Mucosa of gallbladder (tissue), 1 donor: Measurements from ENCODE around the gene FCN3. TPM values are rescaled to one million over a fixed set of nuclear protein-coding genes. Genes with fewer than 3 reads are reported as not detected.

Experiments used
- DNase-seq: peaks from one replicate; pipeline ENCODE4 v3.0.0-alpha.2; 2020; ENCODE audit warnings: low spot score
- total RNA-seq: library from RNA; stranded (reverse); gene quantifications from one replicate; pipeline ENCODE4 v1.2.1, GENCODE V29; 2021
- donor health status: DM: no; HTN: no; CAD: no.

Gene FCN3
- total RNA-seq, 1 donor from 2014 or later, result 3.5 TPM

DNA sequence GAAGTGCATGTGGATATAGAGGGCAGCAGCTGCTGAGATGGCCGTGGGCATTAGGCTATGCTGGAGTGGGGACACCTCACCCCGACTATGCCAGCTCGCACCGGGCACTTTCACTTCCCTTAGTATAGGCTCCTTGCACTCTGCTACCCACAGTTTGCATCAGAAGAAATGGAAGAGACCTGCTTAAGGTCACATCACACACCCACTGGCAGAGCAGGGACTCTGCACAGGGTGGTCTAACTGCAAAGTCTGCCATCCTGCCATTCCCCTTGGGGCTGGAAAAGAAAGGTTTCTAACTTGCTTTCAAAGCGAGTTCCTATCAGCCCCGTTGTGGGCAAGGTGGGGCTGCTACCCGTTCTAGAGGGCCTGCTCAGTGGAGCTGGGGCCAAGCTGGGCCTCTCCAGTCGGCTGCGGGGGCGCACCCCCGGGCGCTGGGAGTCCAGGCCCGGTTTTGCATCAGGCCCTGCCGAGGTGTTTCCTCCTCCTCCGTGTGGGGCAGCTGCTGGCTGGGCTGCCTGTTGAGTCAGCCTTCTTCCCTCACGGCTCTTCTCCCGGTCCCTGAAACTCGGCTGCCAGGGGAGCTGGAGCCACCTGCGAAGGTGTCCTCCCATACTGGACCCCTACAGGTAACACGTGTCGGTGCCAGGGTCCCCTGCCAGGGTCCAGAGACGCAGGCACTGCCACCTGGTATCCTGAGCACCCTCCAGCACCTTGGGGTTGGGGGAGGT is 32.9 kb downstream of the FCN3 start, which contains the start of gene SYTL1:
TSS of gene SYTL1 (plus strand) at position 498 of the 728 bp plus-strand sequence. CDS start 3,313 bp downstream, outside the sequence.
- DNase-seq, result peak; percentile 50

GRCh38 chr1:27339213-27339612 is 35.4 kb downstream of the FCN3 start:
- DNase-seq, result no peak

GRCh38 chr1:27338751-27339150 is 35.9 kb downstream of the FCN3 start:
- DNase-seq, result no peak

DNA sequence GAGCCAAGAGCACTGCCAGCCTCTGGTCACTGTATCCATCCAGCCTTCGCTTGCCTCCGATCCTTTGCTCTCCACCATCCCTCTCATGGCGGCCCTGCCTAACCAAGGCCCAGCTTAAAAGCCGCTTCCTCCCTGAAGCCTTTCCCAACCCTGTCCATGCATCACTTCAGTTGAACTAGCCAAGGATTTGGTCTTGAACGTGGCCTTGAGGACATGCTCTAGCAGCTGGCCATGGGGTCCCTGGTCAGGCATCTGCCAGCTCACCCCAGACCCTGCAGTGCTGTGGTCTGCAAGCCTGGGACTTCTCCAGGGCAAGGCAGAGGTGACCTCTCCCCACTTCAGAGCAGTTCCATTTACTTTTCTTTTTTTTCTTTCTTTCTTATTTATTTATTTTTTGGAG is 37.9 kb downstream of the FCN3 start:
- DNase-seq, result no peak

GRCh38 chr1:27335506-27336422 is 38.9 kb downstream of the FCN3 start:
- no peak for DNase-seq

- DNase-seq, result no peak
These were observed 40.8 kb downstream of the FCN3 start for GRCh38 chr1:27333717-27334279.

- no peak for DNase-seq
These were observed 41.9 kb downstream of the FCN3 start for GRCh38 chr1:27332536-27333281.

DNA sequence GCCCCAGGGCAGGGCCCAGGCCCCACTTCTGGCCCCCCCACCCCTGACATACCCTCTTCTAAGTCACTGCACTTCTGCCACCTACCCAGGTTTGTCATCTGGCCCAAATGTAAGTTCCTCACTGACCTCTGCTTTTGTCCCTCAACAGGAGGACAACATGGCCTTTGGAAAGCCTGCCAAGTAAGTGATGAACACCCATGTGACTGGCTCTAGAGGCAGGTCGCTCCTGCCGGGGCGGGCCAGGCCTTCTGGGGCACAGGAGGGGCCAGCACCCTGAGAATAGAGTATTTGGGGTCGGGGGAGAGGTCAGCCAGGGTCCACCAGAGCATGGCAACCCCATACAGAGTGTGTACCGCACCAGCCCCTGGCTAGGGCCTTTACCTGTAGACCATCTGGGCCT is 42.7 kb downstream of the FCN3 start:
- DNase-seq, result no peak

GRCh38 chr1:27331426-27331825 is 43.2 kb downstream of the FCN3 start:
- no peak for DNase-seq

DNA sequence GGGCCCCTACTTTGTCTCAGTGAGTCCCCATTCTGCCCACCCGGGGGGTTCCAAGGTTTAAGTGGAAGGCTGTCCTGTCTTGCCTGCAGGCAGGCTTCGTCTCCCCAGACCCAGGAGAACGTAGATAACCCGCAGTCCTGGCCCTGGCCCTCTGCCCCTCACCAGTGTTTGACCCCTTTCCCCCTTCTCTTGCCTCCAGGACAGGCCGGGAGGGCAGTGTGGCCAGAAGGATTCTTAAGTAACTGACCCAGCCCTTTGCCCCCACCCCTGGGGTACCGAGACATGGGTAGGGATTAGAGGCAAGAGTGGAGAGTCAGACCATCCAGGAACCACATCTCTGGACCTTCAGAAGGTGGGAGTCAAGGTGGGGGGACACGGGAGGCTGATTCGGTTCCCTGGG is 43.8 kb downstream of the FCN3 start:
- no peak for DNase-seq

DNA sequence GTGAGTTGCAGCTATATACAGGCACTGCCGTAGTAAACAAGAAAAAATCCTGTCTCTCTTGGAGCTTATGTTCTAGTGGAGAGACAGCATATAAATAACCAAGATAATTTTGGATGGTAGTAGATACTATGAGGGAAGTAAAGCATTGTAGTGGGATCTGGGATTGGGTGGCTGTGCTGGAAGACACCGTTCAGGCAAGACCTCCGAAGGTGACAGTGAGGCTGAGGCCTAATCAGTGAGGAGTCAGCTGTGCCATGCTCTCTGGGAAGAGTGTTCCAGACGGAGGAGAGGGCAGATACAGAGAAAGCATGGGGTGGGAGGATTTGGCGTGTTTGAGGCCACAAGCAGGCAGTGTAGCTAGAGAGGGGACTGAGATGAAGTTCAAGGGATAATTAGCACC is 46.7 kb downstream of the FCN3 start:
- no peak for DNase-seq

GRCh38 chr1:27325286-27325685 is 49.3 kb downstream of the FCN3 start:
- DNase-seq, result no peak

DNA sequence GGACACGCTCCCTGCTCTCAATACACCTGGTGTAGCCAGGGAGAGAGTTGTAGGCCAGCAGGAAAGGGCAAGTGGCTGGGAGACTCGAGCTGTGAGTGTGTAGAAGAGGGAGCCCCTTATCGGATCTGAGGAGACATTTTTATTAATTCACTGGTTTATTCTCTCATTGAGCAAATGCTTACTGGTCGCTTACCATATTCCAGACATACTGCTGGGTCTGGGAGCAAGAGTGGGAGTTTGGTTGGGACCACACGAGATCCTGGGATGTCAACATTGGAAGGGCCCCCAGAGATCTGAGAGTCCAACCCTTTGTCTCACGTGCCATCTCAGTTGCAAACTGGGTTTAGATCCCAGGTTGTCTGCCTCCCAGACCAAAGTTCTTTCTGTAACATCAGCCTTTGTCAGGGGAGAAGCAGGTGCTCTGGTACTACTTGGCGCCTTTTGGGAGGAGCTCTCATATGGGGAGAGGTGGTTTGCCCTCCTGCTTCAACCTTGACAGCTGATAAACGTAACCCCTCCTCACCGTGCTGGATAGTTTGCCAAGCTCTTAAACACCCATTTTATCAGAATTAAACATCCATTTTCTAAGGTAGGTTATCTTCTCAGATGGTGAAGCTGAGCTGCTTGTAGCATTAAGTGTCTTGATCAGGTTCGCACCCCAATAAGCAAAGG is 51.9 kb downstream of the FCN3 start:
- no peak for DNase-seq

DNA sequence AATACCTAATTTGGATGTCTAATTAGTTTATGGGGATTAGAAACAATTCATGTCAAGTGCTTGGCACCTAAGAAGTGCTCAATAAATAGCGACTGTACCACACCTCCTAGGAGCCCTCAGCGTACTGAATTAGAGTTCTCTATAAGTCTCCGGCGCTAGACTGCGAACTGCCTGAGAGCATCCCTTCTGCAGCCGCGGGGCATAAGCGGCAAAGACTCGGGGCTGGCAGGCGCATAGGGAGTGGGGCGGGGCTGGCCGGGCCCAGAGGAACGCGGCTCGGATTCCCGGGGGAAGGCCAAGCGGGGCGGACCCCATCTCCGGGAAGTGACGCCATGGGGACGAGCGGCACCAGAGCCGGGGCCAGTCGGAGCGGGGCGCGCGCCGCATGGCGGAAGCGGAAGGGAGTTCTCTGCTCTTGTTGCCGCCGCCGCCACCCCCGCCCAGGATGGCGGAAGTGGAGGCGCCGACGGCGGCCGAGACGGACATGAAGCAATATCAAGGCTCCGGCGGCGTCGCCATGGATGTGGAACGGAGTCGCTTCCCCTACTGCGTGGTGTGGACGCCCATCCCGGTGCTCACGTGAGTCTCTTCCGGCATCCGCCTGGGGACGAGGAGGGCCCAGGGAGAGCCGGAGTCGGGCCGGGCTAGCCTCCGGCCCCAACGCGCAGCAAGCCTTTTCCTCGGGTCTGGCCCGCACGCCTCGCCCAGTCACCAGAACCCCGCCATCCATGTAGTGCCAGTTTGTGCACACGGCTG is 52.6 kb downstream of the FCN3 start, which contains the start of gene TMEM222:
TSS of gene TMEM222 (plus strand) at position 351 of the 756 bp plus-strand sequence. CDS start at position 386, 35 bp downstream.
- peak; percentile 97 for DNase-seq

Other genes with a start within 250 kb of the FCN3 start
- gene SLC9A1, start 219.7 kb downstream of the FCN3 start, total RNA-seq, result 170 TPM
- gene WDTC1, start 140.2 kb downstream of the FCN3 start, total RNA-seq, result 52.6 TPM
- gene TMEM222, start 52.7 kb downstream of the FCN3 start, total RNA-seq, result 34.3 TPM
- gene SYTL1, start 32.8 kb downstream of the FCN3 start, total RNA-seq, result 48.5 TPM
- 50.9 TPM for gene MAP3K6, start 7.9 kb downstream of the FCN3 start, total RNA-seq
- gene CD164L2, start 8.5 kb upstream of the FCN3 start, total RNA-seq, result 5.4 TPM
- gene GPR3, start 17.8 kb upstream of the FCN3 start, total RNA-seq, result 0.09 TPM
- gene WASF2, start 115.3 kb upstream of the FCN3 start, total RNA-seq, result 124 TPM
- gene AHDC1, start 229.3 kb upstream of the FCN3 start, total RNA-seq, result 61.6 TPM